ENCODE data around the gene SPRR1B.
"Not testable (repeated sequence)": the region's sequence is repeated elsewhere in the genome, so short reads cannot be mapped to it uniquely, and the experiment has no call there.

GRCh38 chr1:153056111-153056510, 25.1 kb downstream of the SPRR1B start:
- not testable (repeated sequence) for TF ChIP-seq POLR2A (IDR thresholded peaks at IDR 0.05; ENCODE audit: low read depth, low read length); POLR2AphosphoS5 (IDR thresholded peaks at IDR 0.05; ENCODE audit: low read depth, low read length); TAF1 (IDR thresholded peaks at IDR 0.05; ENCODE audit: borderline replicate concordance, low read depth, low read length)
